ENCODE data around the gene INTS7. TPM values are rescaled to one million over a fixed set of nuclear protein-coding genes. Genes with fewer than 3 reads are reported as not detected.
A peak's percentile ranks its signal among the peaks of the same experiment; 100 is the strongest.

Gene INTS7
- total RNA-seq, 1 donor from 2014 or later: 20.7 TPM

- Mint-ChIP-seq H3K27ac (no peak overlapping the region), H3K27me3 (ENCODE audit: insufficient read depth, low read depth) (no peaks in the 10 kb centered on the region), H3K36me3 (peaks cover 40% of the 10 kb centered on the region), H3K9me3 (peaks cover 3% of the 10 kb centered on the region), H3K4me3 (no peak overlapping the region), H3K4me1 (peaks cover 23% of the 10 kb centered on the region)
- Histone ChIP-seq H2AFZ (replicated peaks) (no peak overlapping the region), H3K9me3 (ENCODE audit: low read depth) (no peaks in the 10 kb centered on the region), H3K79me2 (ENCODE audit: low read depth) (peaks cover 92% of the 10 kb centered on the region), H3K4me3 (peak overlapping the region; percentile 73), H3K4me2 (peak overlapping the region; percentile 90), H3K4me1 (peaks cover 23% of the 10 kb centered on the region), H3K27ac (no peak overlapping the region), H3K36me3 (peaks cover 3% of the 10 kb centered on the region), H4K20me1 (ENCODE audit: low read depth) (peaks cover 53% of the 10 kb centered on the region), H3K9ac (no peak overlapping the region), H3K27me3 (no peaks in the 10 kb centered on the region), H3F3A (ENCODE audit: low read depth) (peaks cover 2% of the 10 kb centered on the region)
- no peak for TF ChIP-seq EZH2 (IDR thresholded peaks at IDR 0.05)
- TF ChIP-seq CTCF (IDR thresholded peaks at IDR 0.05): no peak
- no peak for TF ChIP-seq EZH2phosphoT487 (IDR thresholded peaks at IDR 0.05)
- DNase-seq (ENCODE audit: low spot score): no peak
Observed at GRCh38 chr1:212039622-212040021, 4.3 kb upstream of the INTS7 start.

GRCh38 chr1:212037900-212038299 is 2.5 kb upstream of the INTS7 start:
- TF ChIP-seq EZH2phosphoT487 (IDR thresholded peaks at IDR 0.05): no peak
- no peak for TF ChIP-seq EZH2 (IDR thresholded peaks at IDR 0.05)
- no peak for TF ChIP-seq CTCF (IDR thresholded peaks at IDR 0.05)
- no peak for DNase-seq (ENCODE audit: low spot score)
- H3K79me2 ChIP-seq (ENCODE audit: low read depth): peaks cover 92% of the 10 kb centered on the region
- no peak overlapping the region for H3K9ac ChIP-seq
- H3K4me3 ChIP-seq: peak overlapping the region; percentile 73
- Mint-ChIP-seq H3K9me3 (peaks cover 3% of the 10 kb centered on the region), H3K27me3 (ENCODE audit: insufficient read depth, low read depth) (no peaks in the 10 kb centered on the region), H3K36me3 (peaks cover 45% of the 10 kb centered on the region), H3K4me1 (peaks cover 32% of the 10 kb centered on the region), H3K4me3 (peak overlapping the region; percentile 97), H3K27ac (no peak overlapping the region)
- H3K9me3 ChIP-seq (ENCODE audit: low read depth): no peaks in the 10 kb centered on the region
- peaks cover 23% of the 10 kb centered on the region for H3K4me1 ChIP-seq
- no peak overlapping the region for H3K27ac ChIP-seq
- peaks cover 3% of the 10 kb centered on the region for H3K36me3 ChIP-seq
- peaks cover 8% of the 10 kb centered on the region for H3F3A ChIP-seq (ENCODE audit: low read depth)
- H2AFZ ChIP-seq (replicated peaks): no peak overlapping the region
- peak overlapping the region; percentile 90 for H3K4me2 ChIP-seq
- H4K20me1 ChIP-seq (ENCODE audit: low read depth): peaks cover 43% of the 10 kb centered on the region
- no peaks in the 10 kb centered on the region for H3K27me3 ChIP-seq

- H3K27ac ChIP-seq: peak overlapping the region; percentile 55
- no peaks in the 10 kb centered on the region for H3K27me3 ChIP-seq
- peaks cover 3% of the 10 kb centered on the region for H3K36me3 ChIP-seq
- peaks cover 36% of the 10 kb centered on the region for H3K36me3 Mint-ChIP-seq
- H2AFZ ChIP-seq (replicated peaks): peak overlapping the region; percentile 60
- no peak for DNase-seq (ENCODE audit: low spot score)
- peaks cover 2% of the 10 kb centered on the region for H3K9me3 Mint-ChIP-seq
- H3K9ac ChIP-seq: peak overlapping the region; percentile 81
- peak overlapping the region; percentile 97 for H3K4me3 Mint-ChIP-seq
- peaks cover 23% of the 10 kb centered on the region for H3K4me1 ChIP-seq
- peak overlapping the region; percentile 84 for H3K27ac Mint-ChIP-seq
- no peaks in the 10 kb centered on the region for H3K9me3 ChIP-seq (ENCODE audit: low read depth)
- no peaks in the 10 kb centered on the region for H3K27me3 Mint-ChIP-seq (ENCODE audit: insufficient read depth, low read depth)
- peak overlapping the region; percentile 73 for H3K4me3 ChIP-seq
- peaks cover 43% of the 10 kb centered on the region for H3K4me1 Mint-ChIP-seq
- peaks cover 92% of the 10 kb centered on the region for H3K79me2 ChIP-seq (ENCODE audit: low read depth)
- H3F3A ChIP-seq (ENCODE audit: low read depth): peaks cover 8% of the 10 kb centered on the region
- TF ChIP-seq EZH2 (IDR thresholded peaks at IDR 0.05) (no peak), EZH2phosphoT487 (IDR thresholded peaks at IDR 0.05) (no peak), CTCF (IDR thresholded peaks at IDR 0.05) (no peak)
- H3K4me2 ChIP-seq: peak overlapping the region; percentile 90
- peaks cover 43% of the 10 kb centered on the region for H4K20me1 ChIP-seq (ENCODE audit: low read depth)
Observed at GRCh38 chr1:212035835-212036605, 663 bp upstream of the INTS7 start.

Data from neural progenitor cell (in vitro differentiated cells).